ENCODE results near the gene RADIL.

The RADIL gene

DNA sequence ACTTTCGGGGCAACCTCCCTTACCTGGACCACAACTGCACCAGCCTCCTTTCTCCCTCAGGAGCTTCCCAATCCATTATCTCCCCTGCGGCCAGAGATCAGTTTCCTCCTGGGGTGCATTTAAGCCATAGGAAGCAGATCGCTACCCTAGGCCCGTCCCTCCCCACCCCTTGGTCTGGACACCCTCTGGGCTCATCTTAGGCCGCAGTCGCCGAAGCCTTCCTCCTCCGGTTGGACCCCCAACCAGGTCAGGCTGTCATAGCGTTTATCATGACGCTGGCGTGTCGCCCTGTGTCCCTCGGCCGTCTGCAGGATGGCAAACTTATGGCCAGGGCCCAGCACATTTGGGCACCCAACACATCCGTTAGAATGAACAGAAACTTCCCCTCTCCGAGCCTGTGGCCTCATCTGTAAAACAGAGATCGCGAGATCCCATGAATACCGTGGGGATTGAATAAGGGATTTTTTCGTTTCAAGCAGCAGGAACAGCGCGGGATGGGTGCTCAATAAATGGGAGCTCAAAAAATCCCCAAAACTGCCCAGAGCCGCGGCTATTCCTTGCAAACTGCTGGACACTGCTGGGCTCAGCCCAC is 108.8 kb downstream of the RADIL start:
- DNase-seq (ENCODE audit: insufficient read length, low spot score) (no peak), FAIRE-seq (no peak)
- TF ChIP-seq, protein P1, sequence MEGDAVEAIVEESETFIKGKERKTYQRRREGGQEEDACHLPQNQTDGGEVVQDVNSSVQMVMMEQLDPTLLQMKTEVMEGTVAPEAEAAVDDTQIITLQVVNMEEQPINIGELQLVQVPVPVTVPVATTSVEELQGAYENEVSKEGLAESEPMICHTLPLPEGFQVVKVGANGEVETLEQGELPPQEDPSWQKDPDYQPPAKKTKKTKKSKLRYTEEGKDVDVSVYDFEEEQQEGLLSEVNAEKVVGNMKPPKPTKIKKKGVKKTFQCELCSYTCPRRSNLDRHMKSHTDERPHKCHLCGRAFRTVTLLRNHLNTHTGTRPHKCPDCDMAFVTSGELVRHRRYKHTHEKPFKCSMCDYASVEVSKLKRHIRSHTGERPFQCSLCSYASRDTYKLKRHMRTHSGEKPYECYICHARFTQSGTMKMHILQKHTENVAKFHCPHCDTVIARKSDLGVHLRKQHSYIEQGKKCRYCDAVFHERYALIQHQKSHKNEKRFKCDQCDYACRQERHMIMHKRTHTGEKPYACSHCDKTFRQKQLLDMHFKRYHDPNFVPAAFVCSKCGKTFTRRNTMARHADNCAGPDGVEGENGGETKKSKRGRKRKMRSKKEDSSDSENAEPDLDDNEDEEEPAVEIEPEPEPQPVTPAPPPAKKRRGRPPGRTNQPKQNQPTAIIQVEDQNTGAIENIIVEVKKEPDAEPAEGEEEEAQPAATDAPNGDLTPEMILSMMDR (IDR thresholded peaks at IDR 0.05; ENCODE audit: insufficient read depth, missing control alignments): no peak

DNA sequence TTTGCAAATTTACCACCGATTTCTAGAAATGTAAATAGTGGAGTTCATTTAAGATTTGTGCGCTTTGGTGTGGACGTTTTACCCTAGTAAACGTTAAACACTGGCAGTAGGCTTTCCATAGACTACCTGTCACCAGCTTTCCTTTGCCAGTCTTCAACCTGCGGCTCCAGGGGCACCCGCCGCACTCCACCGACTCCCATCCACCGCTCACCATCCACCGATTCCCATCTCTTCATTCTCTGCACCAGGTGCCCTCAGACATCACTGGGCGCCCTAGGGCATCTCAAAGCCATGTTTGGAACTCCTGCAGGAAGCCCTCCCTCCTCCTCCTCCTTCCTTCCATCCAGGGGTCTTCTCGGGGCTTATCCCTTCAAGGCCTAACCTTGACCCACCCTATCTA is 109.5 kb downstream of the RADIL start:
- TF ChIP-seq, protein P1 (IDR thresholded peaks at IDR 0.05; ENCODE audit: insufficient read depth, missing control alignments): no peak
- DNase-seq (ENCODE audit: insufficient read length, low spot score) (no peak), FAIRE-seq (no peak)

DNA sequence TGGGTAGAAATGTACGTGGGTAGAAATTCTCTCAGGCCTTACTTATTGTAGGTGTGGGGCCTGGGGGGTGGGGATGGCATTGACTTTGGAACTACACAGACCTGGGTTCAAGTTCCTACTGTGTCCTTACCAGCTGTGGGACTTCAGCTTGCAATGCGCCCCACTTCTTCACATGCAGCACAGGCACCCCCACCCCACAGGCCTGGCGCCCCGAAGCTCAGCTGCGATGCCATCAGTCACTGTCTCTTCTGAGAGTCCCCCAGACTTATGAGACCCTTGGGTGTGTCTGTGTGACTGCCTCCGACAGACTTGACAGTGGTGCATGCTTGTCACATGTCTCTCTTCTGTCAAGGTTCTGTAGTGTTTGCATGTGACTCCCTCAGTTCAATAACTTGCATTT is 111.2 kb downstream of the RADIL start:
- FAIRE-seq (no peak), DNase-seq (ENCODE audit: insufficient read length, low spot score) (no peak)

DNA sequence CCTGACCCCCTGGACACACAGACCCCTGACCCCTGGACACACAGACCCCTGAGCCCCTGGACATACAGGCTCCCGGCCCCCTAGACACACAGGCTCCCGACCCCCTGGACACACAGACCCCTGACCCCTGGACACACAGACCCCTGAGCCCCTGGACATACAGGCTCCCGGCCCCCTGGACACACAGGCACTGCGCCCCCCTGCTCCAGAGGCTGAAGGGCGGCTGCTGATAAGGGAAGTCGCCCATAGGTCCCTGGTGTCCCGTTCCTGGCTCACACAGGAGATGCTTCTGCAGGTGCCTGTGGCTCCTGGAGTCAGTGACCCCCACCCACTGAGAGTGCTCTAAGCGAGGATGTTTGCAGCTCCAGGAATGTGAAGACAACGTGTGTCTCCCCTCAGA is 111.8 kb downstream of the RADIL start:
- TF ChIP-seq, protein P1 (IDR thresholded peaks at IDR 0.05; ENCODE audit: insufficient read depth, missing control alignments): no peak
- no peak for FAIRE-seq
- no peak for DNase-seq (ENCODE audit: insufficient read length, low spot score)

More for the DNA sequence above, 111.2 kb downstream of the RADIL start:
- TF ChIP-seq, protein P1 (IDR thresholded peaks at IDR 0.05; ENCODE audit: insufficient read depth, missing control alignments): no peak

DNA sequence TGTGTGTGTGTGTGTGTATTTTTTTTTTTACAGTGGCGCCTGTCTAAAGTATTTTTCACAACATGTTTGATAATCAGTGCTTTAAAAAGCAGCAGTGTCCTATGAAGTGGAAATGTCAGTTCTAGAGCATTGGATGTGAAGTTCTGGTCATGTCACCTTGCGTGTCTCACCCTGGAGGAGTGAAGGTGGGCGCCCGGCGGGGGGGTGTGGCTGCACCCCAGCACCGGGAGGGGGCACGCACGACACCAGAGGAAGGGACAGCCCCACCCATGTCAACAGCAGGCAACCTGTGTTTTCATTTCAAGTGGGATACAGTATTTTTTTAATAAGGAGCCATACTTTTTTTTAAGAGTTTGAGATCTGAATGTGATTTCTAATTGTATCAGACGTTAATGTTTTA is 112.6 kb downstream of the RADIL start:
- DNase-seq (ENCODE audit: insufficient read length, low spot score) (no peak), FAIRE-seq (no peak)
- TF ChIP-seq, protein P1 (IDR thresholded peaks at IDR 0.05; ENCODE audit: insufficient read depth, missing control alignments): no peak

DNA sequence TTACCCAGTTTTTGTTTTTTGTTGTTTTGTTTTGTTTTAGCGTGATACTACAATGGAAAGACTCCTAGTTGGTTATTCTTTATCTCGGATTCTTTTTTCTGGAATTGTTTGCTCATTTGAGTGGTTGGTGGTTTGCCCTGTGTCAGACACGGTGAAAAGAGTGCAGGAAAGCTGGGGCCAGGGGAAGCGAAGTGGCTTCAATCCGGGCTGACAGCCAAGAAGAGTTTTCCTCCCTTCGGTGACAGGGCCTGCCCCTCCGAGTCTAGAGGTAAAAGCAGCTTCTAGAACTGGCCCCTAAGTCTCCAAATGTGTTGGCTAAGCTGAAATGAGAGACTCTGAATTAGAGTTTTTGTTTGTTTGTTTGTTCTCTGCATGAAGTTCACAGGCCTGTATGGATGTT is 113.8 kb downstream of the RADIL start:
- FAIRE-seq (no peak), DNase-seq (ENCODE audit: insufficient read length, low spot score) (no peak)
- TF ChIP-seq, protein P1 (IDR thresholded peaks at IDR 0.05; ENCODE audit: insufficient read depth, missing control alignments): no peak

DNA sequence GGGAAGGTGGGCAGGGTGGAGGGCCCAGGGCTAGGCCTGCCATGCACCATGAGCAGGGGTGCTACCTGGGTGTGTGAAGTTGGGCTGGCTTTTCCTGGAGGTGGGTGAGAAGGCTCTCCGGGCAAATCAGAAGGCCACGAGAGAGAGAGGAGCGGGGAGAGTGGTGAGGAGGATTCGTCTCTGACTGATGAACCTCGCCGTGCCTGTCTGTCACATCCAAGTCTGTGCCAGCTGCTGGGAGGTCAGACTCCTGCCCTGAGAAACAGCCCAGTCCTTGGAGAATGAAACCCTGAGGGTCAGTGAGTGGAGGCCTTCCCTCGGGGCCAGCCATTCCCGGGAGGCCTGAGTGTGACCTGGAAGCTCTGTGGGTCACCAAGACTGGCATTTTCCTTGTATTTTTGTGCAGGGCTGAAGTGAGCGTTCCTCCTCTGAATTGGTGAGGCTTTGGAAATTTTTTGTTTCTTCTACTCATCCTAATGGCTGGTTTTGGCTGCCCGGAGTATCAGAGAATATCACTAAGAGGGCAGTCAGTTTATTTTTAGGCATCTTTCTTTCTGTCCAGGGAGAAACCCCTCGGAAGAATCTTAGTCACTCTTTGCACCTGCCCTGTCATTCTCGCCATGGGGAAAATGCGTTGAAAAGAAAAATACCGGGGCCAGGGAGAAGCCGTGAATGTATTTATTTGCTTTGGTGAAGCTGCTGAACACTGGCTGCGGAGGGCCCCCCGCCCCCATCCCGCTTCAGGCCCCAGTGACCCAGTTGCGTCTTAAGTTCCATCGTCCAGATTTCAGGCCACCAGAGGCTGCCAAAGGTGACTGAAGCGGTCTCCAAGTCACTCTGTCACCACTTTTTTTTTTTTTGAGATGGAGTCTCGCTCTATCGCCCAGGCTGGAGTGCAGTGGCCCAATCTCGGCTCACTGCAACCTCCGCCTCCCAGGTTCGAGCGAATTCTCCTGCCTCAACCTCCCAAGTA is 114.6 kb downstream of the RADIL start:
- no peak for FAIRE-seq
- TF ChIP-seq, protein P1 (IDR thresholded peaks at IDR 0.05; ENCODE audit: insufficient read depth, missing control alignments): no peak
- no peak for DNase-seq (ENCODE audit: insufficient read length, low spot score)
